K562 (cell line): ENCODE measurements around the gene NPB. TPM values are rescaled to one million over a fixed set of nuclear protein-coding genes. Genes with fewer than 3 reads are reported as not detected.
A peak's percentile ranks its signal among the peaks of the same experiment; 100 is the strongest.

Source experiments
- BRD4 ChIP-seq: fragments of 200-600 bp; sonication (generic); IDR thresholded peaks from 2 replicates; pipeline ENCODE4 v1.6.1; 2017; ENCODE audit warnings: inconsistent platforms
- CEBPB ChIP-seq: fragments of 450-650 bp; IDR thresholded peaks from 2 replicates; pipeline ENCODE4 v1.6.1; 2016; ENCODE audit warnings: missing genetic modification characterization, missing compliant biosample characterization
- ELF4 ChIP-seq: fragments of 450-650 bp; formaldehyde crosslinking; IDR thresholded peaks from 2 replicates; pipeline ENCODE4 v1.4.0; 2022; ENCODE audit warnings: missing genetic modification characterization
- ETV6 ChIP-seq, 3 experiments: fragments of 150-350 bp in 1 of 3; sonication (generic) in 1 of 3; formaldehyde crosslinking in 1 of 3; IDR thresholded peaks; 2 replicates each; pipeline versions ENCODE4 v1.6.1 to v1.8.0; 2014 to 2022; ENCODE audit warnings: borderline replicate concordance in 2 of 3, low read depth in 2 of 3, antibody characterized with exemption in 1 of 3, low read length in 1 of 3, mild to moderate bottlenecking in 1 of 3, missing genetic modification reagents in 1 of 3
- HDAC1 ChIP-seq, 2 experiments: fragments of 450-650 bp; IDR thresholded peaks; 2 replicates each; pipeline ENCODE4 v1.6.1; 2016 to 2017; ENCODE audit warnings: inconsistent platforms in 1 of 2, mild to moderate bottlenecking in 1 of 2, moderate library complexity in 1 of 2
- HDAC3 ChIP-seq: fragments of 450-650 bp; IDR thresholded peaks from 2 replicates; pipeline ENCODE4 v1.6.1; 2018; ENCODE audit warnings: borderline replicate concordance, mild to moderate bottlenecking, moderate library complexity; ENCODE audit not compliant: partially characterized antibody
- HLTF ChIP-seq: fragments of 450-650 bp; IDR thresholded peaks from 2 replicates; pipeline ENCODE4 v1.6.1; 2016
- KLF13 ChIP-seq: fragments of 450-650 bp; IDR thresholded peaks from 2 replicates; pipeline ENCODE4 v1.6.1; 2016; ENCODE audit warnings: missing genetic modification characterization, low read depth, mild to moderate bottlenecking, missing compliant biosample characterization, moderate library complexity, borderline replicate concordance
- MCM7 ChIP-seq, 2 experiments: fragments of 450-650 bp; IDR thresholded peaks; 2 replicates each; pipeline ENCODE4 v1.6.1; 2016 to 2018
- PHF20 ChIP-seq: fragments of 450-650 bp; IDR thresholded peaks from 2 replicates; pipeline ENCODE4 v1.6.1; 2018; ENCODE audit not compliant: partially characterized antibody
- PHF21A ChIP-seq: fragments of 450-650 bp; IDR thresholded peaks from 2 replicates; pipeline ENCODE4 v1.6.1; 2017; ENCODE audit warnings: low read depth, borderline replicate concordance
- RB1 ChIP-seq: fragments of 450-650 bp; IDR thresholded peaks from 2 replicates; pipeline ENCODE4 v1.6.1; 2017; ENCODE audit warnings: low read depth, mild to moderate bottlenecking
- SRF ChIP-seq, 2 experiments: fragments of 250-450, 450-650 bp in 1 of 2; sonication (Bioruptor Pico) in 1 of 2; sonication (generic) in 1 of 2; formaldehyde crosslinking; IDR thresholded peaks; 2 replicates each; pipeline versions ENCODE4 v1.5.0 to v1.5.1; 2020 to 2022; ENCODE audit warnings: mild to moderate bottlenecking in 1 of 2, missing genetic modification reagents in 1 of 2
- SRSF1 ChIP-seq: fragments of 200-400 bp; formaldehyde crosslinking; IDR thresholded peaks from 2 replicates; pipeline ENCODE4 v1.6.1; 2017; ENCODE audit warnings: mild to moderate bottlenecking, low read depth, low read length, moderate library complexity
- TAL1 ChIP-seq: fragments of 450-650 bp; IDR thresholded peaks from 2 replicates; pipeline ENCODE4 v1.6.1; 2016; ENCODE audit warnings: mild to moderate bottlenecking
- TOE1 ChIP-seq, 2 experiments: fragments of 450-650 bp in 1 of 2; sonication (generic) in 1 of 2; formaldehyde crosslinking in 1 of 2; IDR thresholded peaks; 2 replicates each; pipeline versions ENCODE4 v1.7.1 to v1.8.0; 2016 to 2022; ENCODE audit warnings: borderline replicate concordance in 2 of 2, mild to moderate bottlenecking in 2 of 2, antibody characterized with exemption in 1 of 2, inconsistent platforms in 1 of 2, low read depth in 1 of 2, missing genetic modification reagents in 1 of 2, moderate library complexity in 1 of 2
- USF1 ChIP-seq: sonication (generic); formaldehyde crosslinking; IDR thresholded peaks from 2 replicates; pipeline ENCODE4 v1.9.0; 2022; ENCODE audit warnings: mild to moderate bottlenecking, missing genetic modification reagents
- ZBTB17 ChIP-seq: fragments of 450-650 bp; formaldehyde crosslinking; IDR thresholded peaks from 2 replicates; pipeline ENCODE4 v1.4.0; 2020; ENCODE audit warnings: mild to moderate bottlenecking
- ZNF121 ChIP-seq: sonication (generic); formaldehyde crosslinking; conservative IDR thresholded peaks from 2 replicates; pipeline ENCODE4 v1.8.0; 2022; ENCODE audit warnings: missing genetic modification reagents
- ZNF174 ChIP-seq: fragments of 250-450 bp; sonication (Bioruptor Pico); IDR thresholded peaks from 2 replicates; pipeline ENCODE4 v1.4.0; 2020; ENCODE audit warnings: mild to moderate bottlenecking
- ZNF217 ChIP-seq: sonication (generic); formaldehyde crosslinking; IDR thresholded peaks from 2 replicates; pipeline ENCODE4 v1.8.0; 2022; ENCODE audit warnings: mild to moderate bottlenecking, missing genetic modification reagents
- ZNF23 ChIP-seq: fragments of 250-450 bp; sonication (Bioruptor Pico); IDR thresholded peaks from 2 replicates; pipeline ENCODE4 v1.4.0; 2020; ENCODE audit warnings: mild to moderate bottlenecking
- ZNF253 ChIP-seq: fragments of 250-450 bp; sonication (Bioruptor Pico); conservative IDR thresholded peaks from 2 replicates; pipeline ENCODE4 v1.6.1; 2021; ENCODE audit warnings: mild to moderate bottlenecking
- ZNF592 ChIP-seq: fragments of 450-650 bp; IDR thresholded peaks from 2 replicates; pipeline ENCODE4 v1.6.1; 2017; ENCODE audit warnings: antibody characterized with exemption, mild to moderate bottlenecking
- polyA plus RNA-seq, 8 experiments: library from polyadenylated mRNA; depleted of rRNA in 4 of 8; stranded (reverse) in 5 of 8; unstranded in 3 of 8; fragments of >200 nt; fragmentation: Nextera tagmentation in 2 of 8; fragmentation: Illumina TruSeq in 1 of 8; extraction: Ambion mirVana in 2 of 8; extraction: Trizol in 1 of 8; gene quantifications; 2 replicates each; pipeline versions ENCODE4 v1.2.1 to v1.2.3, GENCODE V29; 2011 to 2014; ENCODE audit warnings: inconsistent platforms in 1 of 8, missing spikeins in 1 of 8
- total RNA-seq, 7 experiments: library from RNA; depleted of rRNA in 6 of 7; stranded (reverse); fragments of >200 nt in 6 of 7; fragmentation: Illumina TruSeq in 2 of 7; extraction: Trizol in 2 of 7; gene quantifications; 2 replicates each; pipeline versions ENCODE4 v1.2.1 to v1.2.3, GENCODE V29; 2011 to 2021; ENCODE audit warnings: low replicate concordance in 1 of 7

NPB gene
- total and polyA plus RNA-seq, 9 of the 15 experiments (the other 6 are each of a cell fraction or from before 2014, with no cell fraction given), result 0.03 to 0.61 (median 0.14) TPM; not detected in 2

GRCh38 chr17:81871387-81872230, 30.4 kb upstream of the NPB start (continued):
- TF ChIP-seq ZNF592 (peak; percentile 96), MCM7 (IDR thresholded peaks at IDR 0.05) (no peak), PHF20 (peak; percentile 80), TAL1 (no peak), RB1 (peak; percentile 84), ZNF121 (CRISPR knock-in tag) (no peak; the same call in 1 of the 2 replicates), BRD4 (peak; percentile 99), ZNF217 (CRISPR knock-in tag) (no peak), HDAC1 (IDR thresholded peaks at IDR 0.05) (peak in 1 of 2 experiments; percentile 83; a peak in 2 of 4 replicates), ZNF174 (CRISPR knock-in tag) (no peak), TOE1 (IDR thresholded peaks at IDR 0.05; ENCODE audit: borderline replicate concordance) (peak; percentile 89; the same call in 1 of the 2 replicates), TOE1 (CRISPR knock-in tag; IDR thresholded peaks at IDR 0.05; ENCODE audit: borderline replicate concordance, low read depth) (no peak), USF1 (CRISPR knock-in tag) (peak; percentile 87), PHF21A (no peak), ZNF23 (CRISPR knock-in tag) (no peak), ELF4 (CRISPR knock-in tag) (peak; percentile 44; the same call in 1 of the 2 replicates), SRSF1 (no peak), ZBTB17 (CRISPR knock-in tag) (peak; percentile 22; the same call in 1 of the 2 replicates), HLTF (no peak), HDAC3 (no peak), CEBPB (tag) (no peak), KLF13 (tag) (peak; percentile 17; the same call in 1 of the 2 replicates), ZNF253 (no peak), SRF (CRISPR knock-in tag; IDR thresholded peaks at IDR 0.05) (no peak; a peak in 1 of 4 replicates), ETV6 (IDR thresholded peaks at IDR 0.05; ENCODE audit: borderline replicate concordance in 1 of 2, low read depth in 2 of 2, low read length in 1 of 2) (no peak), ETV6 (CRISPR knock-in tag; IDR thresholded peaks at IDR 0.05; ENCODE audit: borderline replicate concordance) (0 out of 2 replicates have a peak, but pooled peaks have one; percentile 32)
